Epithelial cell of esophagus (primary cell): ENCODE measurements around the gene CMA1.
"Not testable (repeated sequence)": the region's sequence is repeated elsewhere in the genome, so short reads cannot be mapped to it uniquely, and the experiment has no call there.

Experiments used
- DNase-seq: peaks from one replicate; pipeline ENCODE4 v3.0.0; 2010; ENCODE audit warnings: low read depth
- H3K4me3 ChIP-seq: 2 replicates; pipeline ENCODE4 v1.5.1; 2011; ENCODE audit warnings: mild to moderate bottlenecking, low read length, control low read depth
- CTCF ChIP-seq: IDR thresholded peaks from 2 replicates; pipeline ENCODE4 v1.5.1; 2011; ENCODE audit warnings: low read depth, mild to moderate bottlenecking, low read length, control low read depth, inconsistent platforms; ENCODE audit not compliant: insufficient read depth; ENCODE audit errors: missing control alignments

The CMA1 gene

GRCh38 chr14:24514209-24514608 lies 6.1 kb upstream of the CMA1 start:
- TF ChIP-seq CTCF: no peak
- H3K4me3 ChIP-seq: no peak overlapping the region
- DNase-seq: no peak

GRCh38 chr14:24513009-24513408 lies 4.9 kb upstream of the CMA1 start:
- H3K4me3 ChIP-seq: no peak overlapping the region
- DNase-seq: no peak
- no peak for TF ChIP-seq CTCF

GRCh38 chr14:24506443-24506842 lies 1.6 kb downstream of the CMA1 start:
- H3K4me3 ChIP-seq: no peak overlapping the region
- no peak for TF ChIP-seq CTCF
- DNase-seq: no peak

- no peak for TF ChIP-seq CTCF
- H3K4me3 ChIP-seq: no peak overlapping the region
- DNase-seq: peak; percentile 36
Observed at GRCh38 chr14:24504425-24504950, 3.6 kb downstream of the CMA1 start.

GRCh38 chr14:24491586-24492408 lies 16.3 kb downstream of the CMA1 start:
- DNase-seq, H3K4me3 ChIP-seq: not testable (repeated sequence)

DNA sequence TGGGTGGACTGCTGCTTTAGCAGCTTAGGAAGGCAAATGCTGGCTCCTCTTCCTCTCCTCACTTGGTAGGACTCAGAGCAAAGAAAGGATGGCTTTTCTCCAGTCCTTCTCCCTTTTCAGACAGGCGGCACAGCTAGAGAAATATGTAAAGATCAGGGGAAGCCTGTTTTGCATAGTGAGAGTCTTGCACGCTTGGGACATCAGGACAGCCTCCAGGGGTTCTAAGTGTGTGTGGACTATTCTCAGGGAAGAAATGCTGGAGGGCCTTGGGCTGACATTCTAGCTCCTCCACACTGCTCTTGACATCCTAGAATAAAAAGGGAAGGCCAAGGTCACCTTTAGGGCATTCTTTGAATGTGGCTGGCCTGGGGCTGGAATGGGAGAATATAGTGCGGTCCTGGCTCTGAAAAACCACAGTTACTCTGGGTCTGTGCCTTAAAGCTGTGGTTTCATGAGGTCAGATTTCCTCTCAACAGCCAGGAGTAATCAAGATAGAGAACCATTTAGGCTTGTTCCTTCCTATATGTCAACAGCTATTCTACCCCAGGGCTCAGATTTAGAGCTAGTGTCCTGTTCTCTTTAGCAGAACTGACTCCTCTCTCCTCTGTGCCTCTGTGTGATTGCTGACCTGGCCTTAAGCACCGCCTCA lies 24.3 kb downstream of the CMA1 start:
- no peak for TF ChIP-seq CTCF
- no peak overlapping the region for H3K4me3 ChIP-seq
- DNase-seq: no peak

- H3K4me3 ChIP-seq: not testable (repeated sequence)
- DNase-seq: peak; percentile 24
Observed at GRCh38 chr14:24482699-24483303, 25.3 kb downstream of the CMA1 start.
